ENCODE results near the gene DDX3X. TPM values are rescaled to one million over a fixed set of nuclear protein-coding genes. Genes with fewer than 3 reads are reported as not detected.
"Not testable (repeated sequence)": the region's sequence is repeated elsewhere in the genome, so short reads cannot be mapped to it uniquely, and the experiment has no call there.

The DDX3X gene
- total RNA-seq: 100 to 1,000 TPM; 198 to 253 TPM

GRCh38 chrX:41333744-41334362 is at the start of gene DDX3X:
Gene DDX3X (plus strand): TSS chrX:41334162. CDS start chrX:41334253, 91 bp downstream.
- H3K4me1 Mint-ChIP-seq: peaks cover 18% of the 10 kb centered on the region
- peak within 1 kb of the TSS; percentile 100 for H3K27ac Mint-ChIP-seq
- H3K27me3 Mint-ChIP-seq: no peaks in the 10 kb centered on the region
- DNase-seq (peak; percentile 86), ATAC-seq (peak; percentile 53)
- peak within 1 kb of the TSS; percentile 90 for H3K4me3 Mint-ChIP-seq
- H3K9me3 Mint-ChIP-seq (ENCODE audit: low read depth): no peaks in the 10 kb centered on the region
- peaks cover 30% of the 10 kb centered on the region for H3K36me3 Mint-ChIP-seq
- CTCF ChIA-PET: interaction anchor here (1.2 kb wide), 1 partner anchor 682 kb away, joined by 3 read pairs; no protein-coding TSS in a partner anchor

- H3K9me3 Mint-ChIP-seq (ENCODE audit: low read depth); CTCF ChIA-PET; H3K36me3 Mint-ChIP-seq; H3K27ac Mint-ChIP-seq; ATAC-seq; H3K27me3 Mint-ChIP-seq; DNase-seq; H3K4me1 Mint-ChIP-seq; H3K4me3 Mint-ChIP-seq: not testable (repeated sequence)
Observed at GRCh38 chrX:41285928-41286327, 48.0 kb upstream of the DDX3X start.

- Mint-ChIP-seq H3K9me3 (ENCODE audit: low read depth) (peaks cover 4% of the 10 kb centered on the region), H3K27me3 (no peaks in the 10 kb centered on the region), H3K4me3 (no peak overlapping the region), H3K27ac (no peak overlapping the region), H3K36me3 (no peaks in the 10 kb centered on the region), H3K4me1 (no peaks in the 10 kb centered on the region)
- CTCF ChIA-PET: no interaction called here
- ATAC-seq (no peak), DNase-seq (no peak)
Observed at GRCh38 chrX:41288641-41289040, 45.3 kb upstream of the DDX3X start.

DNA sequence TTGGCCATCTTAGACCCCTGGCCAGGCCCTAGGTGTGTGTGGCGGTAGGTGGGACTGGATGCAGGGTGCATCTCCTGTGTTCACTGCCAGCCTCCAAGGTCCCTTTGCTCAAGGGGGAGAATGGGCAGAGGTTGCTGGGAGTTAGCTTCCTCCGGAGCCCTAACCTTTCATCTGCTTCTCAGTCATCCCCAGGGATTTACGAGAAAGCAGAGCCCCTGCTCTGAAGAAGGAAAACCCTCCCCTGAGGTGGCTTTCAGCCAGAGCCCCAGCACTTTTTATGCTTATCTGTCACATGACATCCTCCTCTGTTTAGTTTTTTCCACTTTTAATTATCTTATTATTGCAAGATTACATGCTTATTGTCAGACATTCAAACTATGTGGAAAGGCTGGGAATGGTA is 44.9 kb upstream of the DDX3X start:
- CTCF ChIA-PET: no interaction called here
- DNase-seq: no peak
- no peak for ATAC-seq
- no peaks in the 10 kb centered on the region for H3K4me1 Mint-ChIP-seq
- H3K36me3 Mint-ChIP-seq: no peaks in the 10 kb centered on the region
- peaks cover 4% of the 10 kb centered on the region for H3K9me3 Mint-ChIP-seq (ENCODE audit: low read depth)
- H3K27me3 Mint-ChIP-seq: no peaks in the 10 kb centered on the region
- no peak overlapping the region for H3K4me3 Mint-ChIP-seq
- H3K27ac Mint-ChIP-seq: no peak overlapping the region

- H3K4me3 Mint-ChIP-seq: no peak overlapping the region
- ATAC-seq (no peak), DNase-seq (no peak)
- CTCF ChIA-PET: no interaction called here
- no peaks in the 10 kb centered on the region for H3K36me3 Mint-ChIP-seq
- H3K27me3 Mint-ChIP-seq: no peaks in the 10 kb centered on the region
- H3K27ac Mint-ChIP-seq: no peak overlapping the region
- H3K4me1 Mint-ChIP-seq: no peaks in the 10 kb centered on the region
- peaks cover 4% of the 10 kb centered on the region for H3K9me3 Mint-ChIP-seq (ENCODE audit: low read depth)
Observed at GRCh38 chrX:41291309-41291708, 42.7 kb upstream of the DDX3X start.

DNA sequence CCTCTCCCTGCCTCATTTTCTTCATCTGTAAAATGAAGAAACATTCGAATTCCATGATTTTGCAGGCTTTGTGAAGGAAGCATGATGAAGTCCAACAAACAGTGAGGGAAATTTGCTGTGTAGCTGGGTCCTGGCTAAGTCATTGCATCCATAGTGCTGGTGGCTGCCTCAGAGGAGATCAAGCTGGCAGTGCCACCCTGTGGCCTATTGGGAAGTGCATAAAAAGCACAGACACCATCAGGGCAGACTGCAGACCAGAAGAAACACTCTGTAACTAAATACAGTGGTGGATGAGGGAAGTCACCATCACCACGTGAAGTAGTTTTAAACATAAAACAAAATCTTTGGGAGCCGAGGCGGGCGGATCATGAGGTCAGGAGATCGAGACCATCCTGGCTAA is 40.7 kb upstream of the DDX3X start:
- H3K4me1 Mint-ChIP-seq: no peaks in the 10 kb centered on the region
- peak; percentile 47 for ATAC-seq

DNA sequence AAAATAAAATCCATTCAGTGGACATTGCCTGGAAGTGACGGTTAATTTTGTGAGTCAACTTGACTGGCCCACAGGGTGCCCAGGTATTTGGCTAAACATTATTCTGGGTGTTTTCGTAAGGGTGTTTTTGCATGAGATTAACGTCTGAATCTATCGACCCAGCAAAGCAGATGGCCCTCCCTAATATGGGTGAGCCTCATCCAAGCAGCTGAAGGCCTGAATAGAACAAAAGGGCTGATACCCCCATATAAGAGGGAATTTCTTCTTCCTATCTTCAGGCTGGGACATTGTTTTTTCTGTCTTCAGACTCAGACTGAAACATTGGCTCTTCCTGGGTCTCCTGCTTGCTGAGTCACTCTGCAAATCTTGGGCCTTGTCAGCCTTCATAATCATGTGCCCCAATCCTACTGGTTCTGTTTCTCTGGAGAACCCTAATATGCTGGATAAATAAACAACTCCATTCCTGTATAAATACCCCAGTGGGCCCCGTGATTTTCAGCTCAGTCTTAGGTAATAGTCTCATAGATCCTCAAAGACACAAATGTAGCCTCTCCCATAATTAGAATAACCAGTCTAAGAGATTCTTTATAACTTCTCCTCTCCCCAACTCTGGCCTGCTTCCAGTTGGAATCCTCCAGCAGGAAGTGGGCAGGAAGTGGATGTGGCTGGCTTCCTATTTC is 33.1 kb upstream of the DDX3X start:
- ATAC-seq: no peak
- no peaks in the 10 kb centered on the region for H3K27me3 Mint-ChIP-seq
- no peak for DNase-seq
- no peaks in the 10 kb centered on the region for H3K9me3 Mint-ChIP-seq (ENCODE audit: low read depth)
- H3K36me3 Mint-ChIP-seq: no peaks in the 10 kb centered on the region
- CTCF ChIA-PET: no interaction called here
- no peak overlapping the region for H3K27ac Mint-ChIP-seq
- H3K4me1 Mint-ChIP-seq: peaks cover 4% of the 10 kb centered on the region
- H3K4me3 Mint-ChIP-seq: no peak overlapping the region

More for the DNA sequence above, 40.7 kb upstream of the DDX3X start:
- CTCF ChIA-PET: no interaction called here
- DNase-seq: peak; percentile 40
- H3K36me3 Mint-ChIP-seq: no peaks in the 10 kb centered on the region
- H3K27me3 Mint-ChIP-seq: no peaks in the 10 kb centered on the region
- no peak overlapping the region for H3K27ac Mint-ChIP-seq
- peaks cover 4% of the 10 kb centered on the region for H3K9me3 Mint-ChIP-seq (ENCODE audit: low read depth)
- H3K4me3 Mint-ChIP-seq: no peak overlapping the region

DNA sequence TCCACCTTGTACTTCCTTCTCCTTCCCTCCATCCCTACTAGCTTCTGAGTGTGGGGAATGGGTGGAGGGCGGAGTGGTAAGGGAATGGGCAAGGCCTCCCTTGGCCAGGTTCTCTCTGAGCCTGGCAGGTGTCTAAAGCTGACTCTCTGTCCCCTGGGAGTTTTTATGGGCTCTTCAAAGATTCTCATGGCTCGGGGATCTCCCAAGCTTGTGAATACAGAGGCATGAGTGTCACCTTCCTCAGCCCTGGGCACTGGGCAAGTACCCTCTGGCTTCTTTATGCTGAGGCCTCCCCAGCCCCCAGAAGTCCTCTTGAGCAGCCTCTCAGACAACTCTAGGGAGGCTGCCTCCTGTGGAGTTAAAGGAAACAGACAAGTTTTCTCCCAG is 32.5 kb upstream of the DDX3X start:
- Mint-ChIP-seq H3K36me3 (no peaks in the 10 kb centered on the region), H3K27ac (no peak overlapping the region), H3K9me3 (ENCODE audit: low read depth) (no peaks in the 10 kb centered on the region), H3K4me3 (no peak overlapping the region), H3K4me1 (peaks cover 4% of the 10 kb centered on the region), H3K27me3 (no peaks in the 10 kb centered on the region)
- ATAC-seq: no peak
- DNase-seq: no peak
- CTCF ChIA-PET: no interaction called here

GRCh38 chrX:41302370-41302769 is 31.6 kb upstream of the DDX3X start:
- no peaks in the 10 kb centered on the region for H3K36me3 Mint-ChIP-seq
- no peaks in the 10 kb centered on the region for H3K9me3 Mint-ChIP-seq (ENCODE audit: low read depth)
- CTCF ChIA-PET: no interaction called here
- ATAC-seq (no peak), DNase-seq (no peak)
- peaks cover 4% of the 10 kb centered on the region for H3K4me1 Mint-ChIP-seq
- no peak overlapping the region for H3K27ac Mint-ChIP-seq
- H3K27me3 Mint-ChIP-seq: no peaks in the 10 kb centered on the region
- no peak overlapping the region for H3K4me3 Mint-ChIP-seq

DNA sequence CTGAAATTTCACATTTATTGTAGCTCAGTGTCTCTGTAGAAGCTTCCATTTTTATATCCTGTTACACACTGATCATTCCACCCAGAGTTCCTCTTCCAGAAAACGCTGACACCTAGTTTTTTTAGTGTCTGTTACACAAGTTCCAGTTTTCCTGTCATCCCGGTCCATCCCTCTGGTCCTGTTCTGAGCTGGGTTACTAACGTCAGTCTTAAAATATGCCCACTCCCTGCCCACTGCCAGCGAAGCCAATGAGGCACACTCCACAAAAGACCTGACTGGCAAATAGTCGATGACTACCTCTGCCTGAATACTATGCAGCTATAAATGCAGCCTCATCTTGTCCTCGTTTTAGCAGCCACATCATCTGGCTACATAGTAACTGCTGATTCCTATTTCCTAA is 30.9 kb upstream of the DDX3X start:
- no peak for DNase-seq
- Mint-ChIP-seq H3K4me3 (no peak overlapping the region), H3K27ac (no peak overlapping the region), H3K9me3 (ENCODE audit: low read depth) (no peaks in the 10 kb centered on the region), H3K36me3 (no peaks in the 10 kb centered on the region), H3K4me1 (peaks cover 4% of the 10 kb centered on the region), H3K27me3 (no peaks in the 10 kb centered on the region)
- no peak for ATAC-seq
- CTCF ChIA-PET: no interaction called here

DNA sequence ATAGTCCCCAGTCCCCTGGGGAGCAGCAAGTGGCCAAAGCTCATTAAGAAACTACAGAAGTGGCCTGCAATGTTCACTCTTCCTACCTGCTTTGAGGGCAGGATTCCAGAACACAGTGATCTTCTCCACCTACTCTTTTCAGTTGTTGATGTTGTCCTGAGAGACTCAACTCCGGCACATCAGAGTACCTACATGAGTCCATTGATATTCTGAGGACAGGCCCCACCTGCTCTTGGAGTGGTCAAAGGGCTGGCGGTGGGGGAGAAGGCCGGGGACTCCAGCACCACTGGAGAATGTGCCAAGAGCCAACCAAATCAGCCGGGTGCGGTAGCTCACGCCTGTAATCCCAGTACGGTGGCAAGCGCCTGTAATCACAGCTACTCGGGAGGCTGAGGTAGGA is 29.8 kb upstream of the DDX3X start:
- no peak overlapping the region for H3K27ac Mint-ChIP-seq
- DNase-seq (no peak), ATAC-seq (no peak)
- peaks cover 2% of the 10 kb centered on the region for H3K4me1 Mint-ChIP-seq
- H3K9me3 Mint-ChIP-seq (ENCODE audit: low read depth): no peaks in the 10 kb centered on the region
- no peaks in the 10 kb centered on the region for H3K36me3 Mint-ChIP-seq
- no peak overlapping the region for H3K4me3 Mint-ChIP-seq
- H3K27me3 Mint-ChIP-seq: no peaks in the 10 kb centered on the region
- CTCF ChIA-PET: no interaction called here

DNA sequence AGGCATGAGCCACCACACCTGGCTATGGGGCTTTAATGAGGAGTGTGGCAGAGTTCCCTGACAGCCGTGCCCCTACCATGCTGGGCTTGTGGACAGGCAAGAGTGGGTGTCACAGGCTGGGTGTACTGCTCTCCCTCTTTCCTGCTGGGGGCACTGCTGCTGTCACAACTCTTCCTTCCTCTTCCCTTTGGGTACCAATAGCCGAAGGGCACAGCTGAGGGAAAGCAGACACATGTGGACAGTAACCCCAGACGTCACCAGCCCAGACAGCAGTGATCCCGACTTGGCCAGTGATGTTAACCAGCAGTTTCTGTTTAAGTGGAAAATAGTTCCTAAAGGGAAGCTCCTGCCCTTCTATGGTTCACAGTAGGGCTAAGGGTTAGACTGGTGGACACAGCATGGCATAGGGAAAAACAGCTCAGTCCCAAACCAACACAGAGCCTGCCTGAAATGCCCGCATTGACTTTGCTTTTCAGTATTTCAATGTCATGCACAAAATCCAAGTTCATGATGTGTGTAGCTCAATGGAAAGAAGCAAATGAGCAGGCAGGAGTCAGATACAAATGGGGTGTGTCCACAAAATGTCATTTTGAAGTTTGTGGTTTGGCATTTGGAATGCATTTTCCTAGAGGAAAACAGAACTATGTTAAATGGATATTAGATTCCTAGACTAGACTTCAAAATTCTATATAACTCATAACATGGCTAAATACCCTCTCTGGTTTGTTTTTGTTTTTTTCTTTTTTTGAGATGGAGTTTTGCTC is 24.9 kb upstream of the DDX3X start:
- CTCF ChIA-PET: interaction anchor here (0.6 kb wide), 1 partner anchor 21 kb away, joined by 3 read pairs; no protein-coding TSS in a partner anchor
- H3K9me3 Mint-ChIP-seq (ENCODE audit: low read depth): no peaks in the 10 kb centered on the region

DNA sequence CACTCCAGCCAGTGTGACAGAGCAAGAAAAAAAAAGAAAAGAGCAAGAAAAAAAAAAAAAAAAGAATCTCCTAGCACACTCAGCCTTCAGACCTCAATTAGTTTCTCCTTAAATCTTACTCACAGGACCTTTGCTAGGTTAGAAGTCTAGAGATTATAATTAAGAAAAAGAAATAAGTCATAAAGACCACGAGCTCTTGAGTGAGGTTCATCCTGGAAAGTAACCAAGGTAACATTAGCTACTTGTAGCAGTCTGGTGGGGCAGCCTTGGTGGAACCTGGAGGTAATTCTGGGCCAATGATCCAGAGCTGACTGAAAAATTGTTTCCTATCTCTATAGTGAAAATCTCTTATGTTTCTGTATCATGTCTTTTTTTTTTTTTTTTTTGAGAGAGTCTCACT is 21.2 kb upstream of the DDX3X start:
- DNase-seq (no peak), ATAC-seq (no peak)
- H3K4me1 Mint-ChIP-seq: no peaks in the 10 kb centered on the region
- no peak overlapping the region for H3K27ac Mint-ChIP-seq
- no peaks in the 10 kb centered on the region for H3K27me3 Mint-ChIP-seq
- H3K4me3 Mint-ChIP-seq: no peak overlapping the region
- CTCF ChIA-PET: interaction anchor here (0.7 to 1.1 kb wide), 2 partner anchors 18 to 81 kb away, joined by 3 read pairs; no protein-coding TSS in a partner anchor
- H3K36me3 Mint-ChIP-seq: no peaks in the 10 kb centered on the region
- H3K9me3 Mint-ChIP-seq (ENCODE audit: low read depth): no peaks in the 10 kb centered on the region

More for the DNA sequence above, 24.9 kb upstream of the DDX3X start:
- no peaks in the 10 kb centered on the region for H3K27me3 Mint-ChIP-seq
- H3K4me1 Mint-ChIP-seq: no peaks in the 10 kb centered on the region
- H3K4me3 Mint-ChIP-seq: no peak overlapping the region
- ATAC-seq (no peak), DNase-seq (no peak)
- H3K36me3 Mint-ChIP-seq: no peaks in the 10 kb centered on the region
- no peak overlapping the region for H3K27ac Mint-ChIP-seq

GRCh38 chrX:41313419-41313818 is 20.5 kb upstream of the DDX3X start:
- no peaks in the 10 kb centered on the region for H3K27me3 Mint-ChIP-seq
- DNase-seq (no peak), ATAC-seq (no peak)
- no peaks in the 10 kb centered on the region for H3K9me3 Mint-ChIP-seq (ENCODE audit: low read depth)
- no peaks in the 10 kb centered on the region for H3K4me1 Mint-ChIP-seq
- no peak overlapping the region for H3K27ac Mint-ChIP-seq
- no peaks in the 10 kb centered on the region for H3K36me3 Mint-ChIP-seq
- H3K4me3 Mint-ChIP-seq: no peak overlapping the region
- CTCF ChIA-PET: interaction anchor here (1.1 kb wide), 1 partner anchor 18 kb away, joined by 3 read pairs; no protein-coding TSS in a partner anchor
